GM11168 (cell line): ENCODE data around the gene DUSP11.
"Not testable (repeated sequence)": the region's sequence is repeated elsewhere in the genome, so short reads cannot be mapped to it uniquely, and the experiment has no call there.

Experiments used
- in situ Hi-C: fragments of 300-500 bp; cut with MboI; formaldehyde crosslinking; loops from one replicate; pipeline ENCODE4 v1.12.0; 2022; ENCODE audit warnings: low sequenced_read_pairs; ENCODE audit not compliant: unreplicated experiment

The DUSP11 gene

GRCh38 chr2:73728043-73728442, 51.9 kb downstream of the DUSP11 start:
- in situ Hi-C loops = no loop called here

DNA sequence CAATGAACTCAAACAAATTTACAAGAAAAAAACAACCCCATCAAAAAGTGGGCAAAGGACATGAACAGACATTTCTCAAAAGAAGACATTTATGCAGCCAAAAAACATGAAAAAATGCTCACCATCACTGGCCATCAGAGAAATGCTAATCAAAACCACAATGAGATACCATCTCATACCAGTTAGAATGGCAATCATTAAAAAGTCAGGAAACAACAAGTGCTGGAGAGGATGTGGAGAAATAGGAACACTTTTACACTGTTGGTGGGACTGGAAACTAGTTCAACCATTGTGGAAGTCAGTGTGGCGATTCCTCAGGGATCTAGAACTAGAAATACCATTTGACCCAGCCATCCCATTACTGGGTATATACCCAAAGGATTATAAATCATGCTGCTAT, 53.2 kb downstream of the DUSP11 start:
- in situ Hi-C loops = not testable (repeated sequence)

DNA sequence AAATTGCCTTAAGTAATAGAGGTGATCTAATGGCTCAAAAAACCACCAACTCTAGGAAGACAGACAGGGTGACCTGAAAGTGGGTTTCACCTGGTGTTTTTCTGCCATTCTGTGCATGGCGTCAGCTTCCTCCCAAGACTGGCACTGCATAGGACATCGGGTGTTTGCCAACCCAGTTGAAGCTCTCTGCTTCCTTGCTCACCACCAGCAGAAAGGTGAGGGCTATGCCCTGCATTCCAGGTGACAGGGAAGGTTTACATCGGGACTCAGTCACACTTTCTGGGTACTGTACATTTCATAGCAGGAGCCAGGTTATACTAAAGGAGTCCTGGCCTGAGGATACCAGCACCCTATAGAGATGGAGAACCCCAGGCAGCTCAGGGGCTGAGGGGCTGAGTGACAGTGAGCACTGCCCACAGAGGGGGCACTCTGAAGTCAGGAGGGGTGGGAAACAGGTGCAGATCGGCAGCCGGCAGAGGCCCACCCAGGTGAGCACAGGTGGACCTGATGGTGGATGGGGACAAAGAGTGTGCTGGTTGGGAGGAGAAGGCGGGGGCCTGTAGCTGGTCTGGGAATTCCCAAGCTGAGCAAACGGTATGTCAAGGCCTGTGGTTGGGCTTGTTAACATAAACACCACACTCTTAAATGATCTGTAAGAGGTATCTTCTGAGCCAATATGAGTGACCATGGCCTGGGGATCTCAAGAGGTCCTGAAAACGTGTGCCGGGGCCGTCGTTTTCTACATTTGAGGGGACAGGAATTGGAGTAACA, 60.9 kb downstream of the DUSP11 start:
- in situ Hi-C loops = no loop called here

DNA sequence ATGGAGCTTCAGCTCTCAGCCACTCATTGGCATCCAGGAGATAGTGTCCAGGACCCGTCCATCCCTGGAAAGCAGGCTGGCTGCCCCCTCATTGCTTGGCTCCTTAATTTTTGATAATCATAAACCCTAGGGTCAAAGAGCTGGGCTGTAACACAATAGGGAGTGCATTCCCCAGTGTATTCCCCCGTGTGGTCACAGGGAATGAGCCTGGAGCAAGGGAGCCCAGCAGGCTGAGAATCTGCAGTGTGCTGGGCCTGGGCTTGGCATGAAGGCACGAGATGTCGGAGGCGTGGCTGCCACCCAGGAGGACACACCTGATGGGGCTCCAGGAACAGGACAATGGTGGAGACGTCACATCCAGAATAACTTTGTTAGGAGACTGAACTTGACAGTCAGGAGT, 61.5 kb downstream of the DUSP11 start:
- in situ Hi-C loops = no loop called here

- in situ Hi-C loops = not testable (repeated sequence)
These were observed 62.2 kb downstream of the DUSP11 start for GRCh38 chr2:73717695-73718094.

DNA sequence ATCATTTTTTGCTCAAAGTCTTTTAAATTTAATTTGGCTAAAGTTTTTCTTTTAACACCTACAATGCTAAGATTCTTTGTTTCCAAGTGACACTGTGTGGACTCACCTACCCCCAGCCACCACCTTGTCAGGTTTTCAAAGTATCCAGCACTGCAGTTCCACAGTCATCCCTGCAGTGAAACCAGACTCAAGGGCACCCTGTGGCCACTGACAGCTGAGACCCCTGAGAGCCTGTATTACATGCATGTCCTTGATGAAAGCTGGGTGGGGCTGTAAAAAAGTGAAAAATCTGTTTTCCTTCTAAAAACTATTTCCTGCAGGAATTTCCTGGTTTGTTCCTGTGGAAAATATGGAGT, 62.7 kb downstream of the DUSP11 start:
- in situ Hi-C loops = no loop called here

DNA sequence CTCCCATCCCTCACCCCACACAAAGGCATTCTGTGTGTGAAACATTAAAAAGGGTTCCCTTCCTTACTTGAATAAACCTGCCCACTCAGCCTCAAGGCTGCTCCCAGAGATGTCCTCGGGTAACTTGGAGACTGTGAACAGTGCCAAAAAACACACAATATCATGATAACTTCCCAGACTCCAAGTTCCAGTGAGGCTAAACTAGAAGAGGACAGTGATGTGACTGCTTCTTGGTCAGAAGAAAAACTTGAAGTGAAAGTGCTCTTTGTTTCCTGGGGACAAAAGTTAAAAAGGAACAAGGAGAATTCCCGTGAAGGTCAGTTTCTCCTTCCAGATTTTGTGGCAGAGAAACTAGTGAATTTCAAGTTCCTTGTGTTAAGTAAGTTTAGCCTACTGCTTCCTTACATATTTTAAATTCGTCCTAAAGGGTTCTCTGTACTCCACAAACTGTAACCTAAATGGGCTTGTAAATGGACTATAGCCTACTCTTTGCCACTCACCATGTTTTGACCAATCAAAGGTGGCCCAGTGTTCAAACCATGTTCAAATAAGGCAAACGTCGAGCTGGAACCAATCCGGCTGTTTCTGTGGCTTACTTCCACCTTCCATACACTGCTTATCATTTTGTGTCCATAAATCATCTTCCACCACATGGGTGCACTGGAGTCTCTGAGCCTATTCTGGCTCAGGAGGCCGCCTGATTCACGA, 63.2 kb downstream of the DUSP11 start:
- in situ Hi-C loops = no loop called here

DNA sequence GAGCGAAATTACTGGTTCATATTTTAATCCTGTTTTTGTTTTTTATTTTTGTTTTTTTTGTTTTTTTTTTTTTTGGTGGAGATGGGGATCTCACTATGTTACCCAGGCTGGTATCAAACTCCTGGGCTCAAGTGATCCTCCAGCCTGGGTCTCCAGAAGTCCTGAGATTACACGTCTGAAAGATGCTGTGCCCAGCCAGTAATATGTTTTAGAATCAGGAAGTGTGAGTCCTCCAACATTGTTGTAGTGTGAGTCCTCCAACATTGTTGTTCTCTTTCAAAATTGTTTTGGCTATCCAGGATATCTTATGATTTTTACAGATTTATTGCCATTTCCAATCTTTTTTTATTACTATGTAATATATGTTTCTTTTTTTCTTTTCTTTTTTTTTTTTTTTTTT, 65.8 kb downstream of the DUSP11 start:
- in situ Hi-C loops = no loop called here
